NCI-H460 (cell line): Measurements from ENCODE around the gene MAST1. TPM values are rescaled to one million over a fixed set of nuclear protein-coding genes. Genes with fewer than 3 reads are reported as not detected.
"Not testable (repeated sequence)": the region's sequence is repeated elsewhere in the genome, so short reads cannot be mapped to it uniquely, and the experiment has no call there.

Experiments used
- DNase-seq: peaks from one replicate; pipeline ENCODE4 v3.0.0-alpha.2; 2016; ENCODE audit warnings: low read depth; ENCODE audit errors: extremely low read depth
- small RNA-seq, 2 experiments: library from RNA; depleted of rRNA; stranded (forward); fragments of <200 nt; gene quantifications; one replicate each; pipeline ENCODE3, GENCODE V24; 2014
- total RNA-seq: library from RNA; depleted of rRNA; stranded (reverse); fragments of >200 nt; shearing (Covaris generic); gene quantifications from 2 replicates; pipeline ENCODE4 v1.2.3, GENCODE V29; 2014; rRNA removed

MAST1 gene
- total RNA-seq, 1 experiment from 2014 or later = 1.7 TPM

DNA sequence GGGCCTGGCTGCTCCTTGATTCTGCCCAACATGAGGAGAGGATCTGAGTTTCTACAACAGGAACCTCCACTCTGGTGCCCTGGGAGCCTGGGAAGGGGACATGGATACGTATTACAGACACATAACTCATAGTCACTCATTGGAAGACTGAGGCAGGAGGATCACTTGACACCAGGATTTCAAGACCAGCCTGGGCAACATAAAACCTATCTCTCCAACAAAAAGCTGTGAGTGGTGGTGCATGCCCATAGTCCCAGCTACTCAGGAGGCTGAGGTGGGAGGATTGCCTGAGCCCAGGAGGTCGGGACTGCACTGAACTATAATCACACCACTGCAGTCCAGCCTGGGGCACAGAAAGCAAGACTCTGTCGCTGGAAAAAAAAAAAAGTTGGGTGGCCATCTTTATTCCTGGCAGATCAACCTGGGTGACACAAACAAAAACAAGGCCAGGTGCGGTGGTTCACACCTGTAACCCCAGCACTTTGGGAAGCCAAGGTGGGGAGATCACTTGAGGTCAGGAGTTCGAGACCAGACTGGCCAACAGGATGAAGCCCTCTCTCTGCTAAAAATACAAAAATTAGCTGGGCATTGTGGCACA, 49.8 kb downstream of the MAST1 start:
- DNase-seq = no peak

- DNase-seq = not testable (repeated sequence)
These were observed 52.0 kb downstream of the MAST1 start for GRCh38 chr19:12890299-12890786.

- DNase-seq = peak; percentile 97
These were observed 52.7 kb downstream of the MAST1 start, which contains the start of gene GCDH for GRCh38 chr19:12890787-12891552. Gene GCDH (plus strand): TSS chr19:12891160. CDS start chr19:12891305, 145 bp downstream.

DNA sequence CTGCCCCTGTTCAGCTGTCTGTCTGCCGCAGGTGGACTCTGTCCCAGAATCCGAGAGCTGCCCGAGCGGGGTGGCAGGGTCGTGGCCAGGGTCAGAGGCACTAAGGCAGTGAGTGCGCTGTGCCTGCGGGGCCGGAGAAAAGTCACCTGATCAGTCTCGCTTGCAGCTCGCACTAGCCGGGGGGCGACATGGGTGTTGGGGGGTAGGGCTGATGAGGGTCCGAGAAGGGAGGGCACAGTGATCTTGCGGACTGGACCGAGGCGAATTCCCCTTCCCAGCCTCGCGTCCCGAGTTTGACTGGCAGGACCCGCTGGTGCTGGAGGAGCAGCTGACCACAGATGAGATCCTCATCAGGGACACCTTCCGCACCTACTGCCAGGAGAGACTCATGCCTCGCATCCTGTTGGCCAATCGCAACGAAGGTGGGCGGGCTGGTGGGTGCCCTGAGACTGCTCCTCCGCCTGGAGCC, 53.3 kb downstream of the MAST1 start:
- no peak for DNase-seq

DNA sequence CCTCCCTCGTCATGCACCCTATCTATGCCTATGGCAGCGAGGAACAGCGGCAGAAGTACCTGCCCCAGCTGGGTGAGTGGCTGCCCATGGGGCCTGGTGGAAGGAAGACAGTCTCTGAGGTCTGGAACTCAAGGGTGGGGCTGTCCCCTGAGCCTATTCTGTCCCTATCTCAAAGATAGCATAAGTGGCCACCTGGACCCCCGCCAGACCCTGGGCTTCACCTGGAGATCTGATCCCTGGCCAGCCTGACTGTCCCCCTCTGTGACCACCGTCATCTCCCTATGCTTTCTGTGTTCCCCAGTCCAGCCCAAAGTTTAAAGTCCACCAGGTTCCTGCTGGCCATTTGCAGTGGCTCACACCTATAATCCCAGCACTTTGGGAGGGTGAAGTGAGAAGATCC, 55.3 kb downstream of the MAST1 start:
- DNase-seq = no peak

DNA sequence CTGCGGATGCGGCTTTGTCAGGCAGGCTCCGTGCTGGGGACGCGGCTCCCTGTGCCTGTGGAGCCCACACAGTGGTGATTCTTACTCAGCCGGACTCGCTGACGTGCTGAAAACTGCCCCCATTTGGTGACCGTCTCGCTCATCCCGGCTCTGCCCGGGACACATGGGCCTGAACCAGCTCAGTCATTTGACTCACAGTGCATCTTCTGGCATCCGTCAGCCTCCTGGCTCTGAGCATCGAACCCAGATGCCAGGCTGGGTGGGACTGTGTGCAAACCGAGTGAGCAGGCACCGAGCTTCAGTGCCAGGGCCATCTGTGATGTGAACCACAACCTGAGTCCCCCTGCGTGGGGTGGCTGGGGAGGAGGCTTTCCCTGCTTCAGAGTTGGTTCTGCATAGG, 58.1 kb downstream of the MAST1 start:
- no peak for DNase-seq

- no peak for DNase-seq
These were observed 61.7 kb downstream of the MAST1 start for GRCh38 chr19:12899891-12900518.

GRCh38 chr19:12907166-12907565, 68.9 kb downstream of the MAST1 start:
- DNase-seq = no peak

DNA sequence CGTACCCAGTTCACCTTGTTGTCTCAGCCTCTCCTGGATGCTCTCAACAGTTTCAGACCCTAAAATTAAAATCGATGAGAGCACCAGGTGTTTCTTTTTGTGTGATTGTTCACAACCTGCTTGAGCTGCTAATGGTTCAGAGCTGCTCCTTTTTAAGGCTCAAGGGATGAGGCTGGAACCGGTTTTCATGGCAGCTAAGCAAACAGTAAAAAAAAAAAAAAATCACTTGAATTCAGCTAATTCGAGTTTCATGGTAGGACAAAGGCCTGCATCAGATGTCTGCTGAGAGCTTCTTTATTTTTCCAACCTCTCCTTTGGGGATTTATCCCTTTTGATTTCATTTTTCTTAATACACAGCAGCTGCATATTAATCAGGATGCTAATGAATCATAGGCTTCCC, 74.3 kb downstream of the MAST1 start:
- DNase-seq = no peak

GRCh38 chr19:12913011-12913561, 74.8 kb downstream of the MAST1 start:
- no peak for DNase-seq

DNA sequence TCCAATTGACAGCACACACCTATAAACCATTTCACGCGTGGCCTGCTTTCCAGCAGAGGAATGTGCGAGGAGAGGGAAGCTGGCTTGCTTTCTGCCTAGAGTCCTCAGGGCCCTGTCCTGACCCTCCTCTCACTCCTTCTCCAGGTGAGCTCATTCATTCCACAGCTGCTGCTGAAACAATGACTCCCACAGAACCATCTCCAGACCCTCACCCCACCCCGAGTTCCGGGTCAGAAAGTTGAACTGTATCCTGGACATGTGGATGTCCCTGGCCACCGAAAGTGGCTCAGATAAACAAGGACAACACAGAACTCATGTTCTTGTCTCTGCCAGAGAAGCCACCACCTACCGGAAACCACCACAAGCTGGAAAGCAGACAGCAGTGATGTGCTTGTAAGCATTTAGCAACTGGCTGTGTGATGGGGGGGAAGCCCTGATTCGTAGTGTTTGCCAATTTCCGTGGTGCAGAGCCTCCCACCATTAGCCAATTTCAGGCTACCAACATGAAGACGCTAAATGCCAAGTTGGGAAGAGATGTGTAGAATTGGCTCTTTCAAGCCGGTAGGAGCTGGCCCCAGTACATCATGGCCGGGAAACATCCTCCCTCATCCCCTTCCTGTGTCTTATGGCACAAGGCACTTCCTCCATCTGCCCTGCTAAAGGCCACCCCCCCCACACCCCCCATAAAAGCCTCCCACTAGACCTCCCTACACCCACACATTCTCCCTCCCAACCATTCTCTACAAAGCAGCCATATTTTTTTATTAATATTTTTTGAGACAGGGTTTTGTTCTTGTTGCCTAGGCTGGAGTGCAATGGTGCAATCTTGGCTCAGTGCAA, 75.8 kb downstream of the MAST1 start:
- DNase-seq = no peak

GRCh38 chr19:12915860-12916259, 77.5 kb downstream of the MAST1 start:
- not testable (repeated sequence) for DNase-seq

- no peak for DNase-seq
These were observed 79.9 kb downstream of the MAST1 start for GRCh38 chr19:12918253-12918652.

DNA sequence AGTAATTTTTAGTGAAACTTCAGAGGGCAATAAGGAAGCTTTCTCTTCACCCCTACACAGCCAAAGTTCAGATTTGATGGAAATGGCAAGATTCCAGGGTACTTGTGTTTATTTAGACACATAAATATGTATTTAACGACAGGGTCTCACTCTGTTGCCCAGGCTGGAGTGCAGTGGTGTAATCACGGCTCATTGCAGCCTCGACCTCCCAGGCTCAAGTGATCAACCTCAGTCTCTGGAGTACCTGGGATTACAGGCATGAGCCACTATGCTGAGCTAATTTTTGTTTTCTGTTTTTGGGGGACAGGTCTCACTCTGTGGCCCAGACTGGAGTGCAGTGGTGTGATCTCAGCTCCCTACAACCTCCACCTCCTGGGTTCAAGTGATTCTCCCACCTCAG, 82.7 kb downstream of the MAST1 start:
- no peak for DNase-seq

GRCh38 chr19:12922959-12923358, 84.6 kb downstream of the MAST1 start:
- DNase-seq = no peak

Small RNAs within 50 kb of the gene (small RNA-seq; reads per million reads assigned to genes)
- 0 reads per million in 2 experiments for gene MIR5695
- 0 reads per million in 2 experiments for gene MIR6794

Other genes with a start within 250 kb of the MAST1 start
- gene ZNF490, start 227.7 kb upstream of the MAST1 start, total RNA-seq = 1.7 and 1.8 TPM in 2 replicates
- 14.3 and 15.2 TPM in 2 replicates for gene ZNF791, start 227.6 kb upstream of the MAST1 start, total RNA-seq
- gene MAN2B1, start 171.8 kb upstream of the MAST1 start, total RNA-seq = 21.5 and 27.7 TPM in 2 replicates
- gene WDR83, start 171.7 kb upstream of the MAST1 start, total RNA-seq = 5.8 and 7.7 TPM in 2 replicates
- 75.7 and 83.6 TPM in 2 replicates for gene DHPS, start 156.6 kb upstream of the MAST1 start, total RNA-seq
- gene GNG14, start 150.5 kb upstream of the MAST1 start, total RNA-seq = not detected in 2 replicates
- gene FBXW9, start 141.9 kb upstream of the MAST1 start, total RNA-seq = 6.2 and 6.9 TPM in 2 replicates
- gene TNPO2, start 114.6 kb upstream of the MAST1 start, total RNA-seq = 17.4 and 23.4 TPM in 2 replicates
- gene TRIR, start 103.8 kb upstream of the MAST1 start, total RNA-seq = 141 and 145 TPM in 2 replicates
- gene GET3, start 101.0 kb upstream of the MAST1 start, total RNA-seq = 50.9 and 53.9 TPM in 2 replicates
- gene BEST2, start 86.7 kb upstream of the MAST1 start, total RNA-seq = 0.22 TPM in 1 of 2 replicates, not detected in the other
- 6.0 TPM in 2 replicates for gene HOOK2, start 63.0 kb upstream of the MAST1 start, total RNA-seq
- gene JUNB, start 47.0 kb upstream of the MAST1 start, total RNA-seq = 137 and 153 TPM in 2 replicates
- gene PRDX2, start 36.7 kb upstream of the MAST1 start, total RNA-seq = 216 and 259 TPM in 2 replicates
- not detected in 2 replicates for gene THSD8, start 36.4 kb upstream of the MAST1 start, total RNA-seq
- gene RNASEH2A, start 31.9 kb upstream of the MAST1 start, total RNA-seq = 25.6 and 31.1 TPM in 2 replicates
- not detected in 2 replicates for gene RTBDN, start 3.9 kb upstream of the MAST1 start, total RNA-seq
- gene DNASE2, start 42.9 kb downstream of the MAST1 start, total RNA-seq = 24.5 and 26.8 TPM in 2 replicates
- gene KLF1, start 48.7 kb downstream of the MAST1 start, total RNA-seq = 0.52 and 1.3 TPM in 2 replicates
- gene GCDH, start 52.6 kb downstream of the MAST1 start, total RNA-seq = 5.5 and 5.8 TPM in 2 replicates
- gene SYCE2, start 80.8 kb downstream of the MAST1 start, total RNA-seq = 0.37 TPM in 1 of 2 replicates, not detected in the other
- gene FARSA, start 95.2 kb downstream of the MAST1 start, total RNA-seq = 45.7 and 46.9 TPM in 2 replicates
- 378 and 410 TPM in 2 replicates for gene CALR, start 100.1 kb downstream of the MAST1 start, total RNA-seq
- gene RAD23A, start 107.3 kb downstream of the MAST1 start, total RNA-seq = 165 and 189 TPM in 2 replicates
- gene GADD45GIP1, start 118.7 kb downstream of the MAST1 start, total RNA-seq = 24.7 and 27.4 TPM in 2 replicates
- gene DAND5, start 131.1 kb downstream of the MAST1 start, total RNA-seq = not detected in 2 replicates
- gene NFIX, start 157.0 kb downstream of the MAST1 start, total RNA-seq = 5.2 and 8.2 TPM in 2 replicates